Measurements from ENCODE around the gene SBF1. TPM values are rescaled to one million over a fixed set of nuclear protein-coding genes. Genes with fewer than 3 reads are reported as not detected.

The SBF1 gene
- total RNA-seq, 1 experiment from 2014 or later: 48.5 TPM

GRCh38 chr22:50443801-50444625 lies 30.8 kb downstream of the SBF1 start:
- Histone ChIP-seq H3F3A (ENCODE audit: low read length, unreplicated experiment) (no peaks in the 10 kb centered on the region), H3K27ac (ENCODE audit: low read length) (no peak overlapping the region), H3K9ac (ENCODE audit: low read length) (no peak overlapping the region), H2AFZ (ENCODE audit: low read length) (no peak overlapping the region), H3K36me3 (ENCODE audit: low read depth, low read length) (no peaks in the 10 kb centered on the region), H3K9me3 (ENCODE audit: low read length) (no peaks in the 10 kb centered on the region), H3K4me3 (ENCODE audit: low read length) (no peak overlapping the region), H3K4me1 (ENCODE audit: insufficient read depth, low read length) (no peaks in the 10 kb centered on the region), H3K79me2 (ENCODE audit: low read length) (no peaks in the 10 kb centered on the region), H3K4me2 (ENCODE audit: low read length) (no peak overlapping the region), H3K9me2 (replicated peaks; ENCODE audit: low read length) (no peaks in the 10 kb centered on the region), H4K20me1 (ENCODE audit: low read length) (no peaks in the 10 kb centered on the region), H3K27me3 (ENCODE audit: low read length) (no peaks in the 10 kb centered on the region)
- ChIA-PET POLR2A (ENCODE audit: unreplicated experiment) (no interaction called here), CTCF (interaction anchor here (0.6 kb wide), 1 partner anchor 113 kb away, joined by 3 read pairs; no protein-coding TSS in a partner anchor)
- no peak for DNase-seq
- intact Hi-C loops (cut with micrococcal nuclease): no loop called here
- TF ChIP-seq EZH2 (IDR thresholded peaks at IDR 0.05; ENCODE audit: low read length, unreplicated experiment) (no peak), CTCF (conservative IDR thresholded peaks at IDR 0.05; ENCODE audit: low read depth, low read length) (no peak), EZH2phosphoT487 (IDR thresholded peaks at IDR 0.05; ENCODE audit: borderline replicate concordance, low read length) (no peak)
- ATAC-seq: no peak
- no TSS peak for BruUV-seq (replicated peaks)

GRCh38 chr22:50443197-50443596 lies 31.6 kb downstream of the SBF1 start:
- Histone ChIP-seq H3K9me2 (replicated peaks; ENCODE audit: low read length) (no peaks in the 10 kb centered on the region), H3K36me3 (ENCODE audit: low read depth, low read length) (no peaks in the 10 kb centered on the region), H3K27me3 (ENCODE audit: low read length) (no peaks in the 10 kb centered on the region), H4K20me1 (ENCODE audit: low read length) (no peaks in the 10 kb centered on the region), H3K4me2 (ENCODE audit: low read length) (no peak overlapping the region), H3F3A (ENCODE audit: low read length, unreplicated experiment) (no peaks in the 10 kb centered on the region), H3K9ac (ENCODE audit: low read length) (no peak overlapping the region), H3K27ac (ENCODE audit: low read length) (no peak overlapping the region), H3K4me3 (ENCODE audit: low read length) (no peak overlapping the region), H3K79me2 (ENCODE audit: low read length) (no peaks in the 10 kb centered on the region), H3K9me3 (ENCODE audit: low read length) (no peaks in the 10 kb centered on the region), H2AFZ (ENCODE audit: low read length) (no peak overlapping the region), H3K4me1 (ENCODE audit: insufficient read depth, low read length) (no peaks in the 10 kb centered on the region)
- no peak for DNase-seq
- CTCF ChIA-PET: no interaction called here
- POLR2A ChIA-PET (ENCODE audit: unreplicated experiment): no interaction called here
- no TSS peak for BruUV-seq (replicated peaks)
- intact Hi-C loops (cut with micrococcal nuclease): no loop called here
- no peak for ATAC-seq
- TF ChIP-seq EZH2phosphoT487 (IDR thresholded peaks at IDR 0.05; ENCODE audit: borderline replicate concordance, low read length) (no peak), EZH2 (IDR thresholded peaks at IDR 0.05; ENCODE audit: low read length, unreplicated experiment) (no peak), CTCF (conservative IDR thresholded peaks at IDR 0.05; ENCODE audit: low read depth, low read length) (no peak)

- DNase-seq (no peak), ATAC-seq (no peak)
- no peaks in the 10 kb centered on the region for H3K36me3 ChIP-seq (ENCODE audit: low read depth, low read length)
- no peaks in the 10 kb centered on the region for H3K27me3 ChIP-seq (ENCODE audit: low read length)
- no peaks in the 10 kb centered on the region for H3K4me1 ChIP-seq (ENCODE audit: insufficient read depth, low read length)
- no peaks in the 10 kb centered on the region for H3K9me2 ChIP-seq (replicated peaks; ENCODE audit: low read length)
- ChIA-PET POLR2A (ENCODE audit: unreplicated experiment) (no interaction called here), CTCF (no interaction called here)
- TF ChIP-seq EZH2 (IDR thresholded peaks at IDR 0.05; ENCODE audit: low read length, unreplicated experiment): no peak
- no peak for TF ChIP-seq EZH2phosphoT487 (IDR thresholded peaks at IDR 0.05; ENCODE audit: borderline replicate concordance, low read length)
- TF ChIP-seq CTCF (conservative IDR thresholded peaks at IDR 0.05; ENCODE audit: low read depth, low read length): no peak
- H2AFZ ChIP-seq (ENCODE audit: low read length): no peak overlapping the region
- H3K4me2 ChIP-seq (ENCODE audit: low read length): no peak overlapping the region
- intact Hi-C loops (cut with micrococcal nuclease): no loop called here
- no peaks in the 10 kb centered on the region for H3F3A ChIP-seq (ENCODE audit: low read length, unreplicated experiment)
- H3K79me2 ChIP-seq (ENCODE audit: low read length): no peaks in the 10 kb centered on the region
- no peak overlapping the region for H3K4me3 ChIP-seq (ENCODE audit: low read length)
- no peaks in the 10 kb centered on the region for H3K9me3 ChIP-seq (ENCODE audit: low read length)
- H4K20me1 ChIP-seq (ENCODE audit: low read length): no peaks in the 10 kb centered on the region
- no peak overlapping the region for H3K9ac ChIP-seq (ENCODE audit: low read length)
- BruUV-seq (replicated peaks): no TSS peak
- no peak overlapping the region for H3K27ac ChIP-seq (ENCODE audit: low read length)
Measured at GRCh38 chr22:50441428-50441993, 33.3 kb downstream of the SBF1 start.

All from PC-3 (cell line).